IPS-NIHi7 (cell line): ENCODE measurements around the gene MOB4.
A peak's percentile ranks its signal among the peaks of the same experiment; 100 is the strongest.
"Not testable (repeated sequence)": the region's sequence is repeated elsewhere in the genome, so short reads cannot be mapped to it uniquely, and the experiment has no call there.

Source experiments
- DNase-seq: peaks from one replicate; pipeline ENCODE4 v3.0.0; 2012; ENCODE audit warnings: mixed read lengths; ENCODE audit errors: extremely low spot score

MOB4 gene

GRCh38 chr2:197514754-197515153 lies 1.1 kb upstream of the MOB4 start:
- DNase-seq, result no peak

- DNase-seq, result no peak
Measured at GRCh38 chr2:197515315-197515738, 539 bp upstream of the MOB4 start.

- peak; percentile 44 for DNase-seq
Measured at GRCh38 chr2:197516393-197516761, 511 bp downstream of the MOB4 start.

GRCh38 chr2:197517150-197517549 lies 1.3 kb downstream of the MOB4 start:
- no peak for DNase-seq

- DNase-seq, result no peak
Measured at GRCh38 chr2:197538412-197538811, 22.5 kb downstream of the MOB4 start.

GRCh38 chr2:197539734-197540133 lies 23.9 kb downstream of the MOB4 start:
- DNase-seq, result no peak

GRCh38 chr2:197543206-197543605 lies 27.3 kb downstream of the MOB4 start:
- no peak for DNase-seq

GRCh38 chr2:197547163-197547900 lies 31.5 kb downstream of the MOB4 start:
- no peak for DNase-seq

GRCh38 chr2:197548582-197548981 lies 32.7 kb downstream of the MOB4 start:
- no peak for DNase-seq

GRCh38 chr2:197551260-197551659 lies 35.4 kb downstream of the MOB4 start:
- DNase-seq, result not testable (repeated sequence)

GRCh38 chr2:197555467-197555866 lies 39.6 kb downstream of the MOB4 start:
- no peak for DNase-seq

GRCh38 chr2:197556456-197556855 lies 40.6 kb downstream of the MOB4 start:
- DNase-seq, result no peak

GRCh38 chr2:197558393-197558792 lies 42.5 kb downstream of the MOB4 start:
- no peak for DNase-seq

- no peak for DNase-seq
Measured at GRCh38 chr2:197559681-197560080, 43.8 kb downstream of the MOB4 start.

- DNase-seq, result no peak
Measured at GRCh38 chr2:197560146-197560665, 44.3 kb downstream of the MOB4 start.

- no peak for DNase-seq
Measured at GRCh38 chr2:197571627-197572271, 55.9 kb downstream of the MOB4 start.

- DNase-seq, result no peak
Measured at GRCh38 chr2:197573608-197574007, 57.7 kb downstream of the MOB4 start.

GRCh38 chr2:197575987-197576386 lies 60.1 kb downstream of the MOB4 start:
- DNase-seq, result no peak

- no peak for DNase-seq
Measured at GRCh38 chr2:197576631-197577030, 60.8 kb downstream of the MOB4 start.

- DNase-seq, result no peak
Measured at GRCh38 chr2:197577446-197577845, 61.6 kb downstream of the MOB4 start.

GRCh38 chr2:197578294-197578693 lies 62.4 kb downstream of the MOB4 start:
- DNase-seq, result not testable (repeated sequence)

- DNase-seq, result not testable (repeated sequence)
Measured at GRCh38 chr2:197580166-197580565, 64.3 kb downstream of the MOB4 start.

GRCh38 chr2:197587255-197587654 lies 71.4 kb downstream of the MOB4 start:
- not testable (repeated sequence) for DNase-seq
